ENCODE measurements around the gene GLRX.

GLRX gene

DNA sequence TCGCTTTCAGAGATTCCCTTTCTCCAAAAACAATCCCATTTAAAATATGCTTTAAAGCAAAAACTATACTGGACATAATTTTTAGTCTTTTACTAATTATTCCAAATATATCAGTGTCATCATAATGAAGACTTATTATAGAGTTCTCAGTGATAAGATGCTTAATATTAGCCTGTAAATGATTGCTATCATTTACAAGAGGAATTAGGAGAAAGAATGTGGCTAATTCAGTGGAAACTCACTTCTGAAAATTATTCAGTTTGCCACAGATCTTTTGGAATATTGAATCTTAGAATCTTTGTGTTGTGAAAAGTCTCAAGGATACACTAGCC is 24.7 kb upstream of the GLRX start:
- TF ChIP-seq, protein P1, sequence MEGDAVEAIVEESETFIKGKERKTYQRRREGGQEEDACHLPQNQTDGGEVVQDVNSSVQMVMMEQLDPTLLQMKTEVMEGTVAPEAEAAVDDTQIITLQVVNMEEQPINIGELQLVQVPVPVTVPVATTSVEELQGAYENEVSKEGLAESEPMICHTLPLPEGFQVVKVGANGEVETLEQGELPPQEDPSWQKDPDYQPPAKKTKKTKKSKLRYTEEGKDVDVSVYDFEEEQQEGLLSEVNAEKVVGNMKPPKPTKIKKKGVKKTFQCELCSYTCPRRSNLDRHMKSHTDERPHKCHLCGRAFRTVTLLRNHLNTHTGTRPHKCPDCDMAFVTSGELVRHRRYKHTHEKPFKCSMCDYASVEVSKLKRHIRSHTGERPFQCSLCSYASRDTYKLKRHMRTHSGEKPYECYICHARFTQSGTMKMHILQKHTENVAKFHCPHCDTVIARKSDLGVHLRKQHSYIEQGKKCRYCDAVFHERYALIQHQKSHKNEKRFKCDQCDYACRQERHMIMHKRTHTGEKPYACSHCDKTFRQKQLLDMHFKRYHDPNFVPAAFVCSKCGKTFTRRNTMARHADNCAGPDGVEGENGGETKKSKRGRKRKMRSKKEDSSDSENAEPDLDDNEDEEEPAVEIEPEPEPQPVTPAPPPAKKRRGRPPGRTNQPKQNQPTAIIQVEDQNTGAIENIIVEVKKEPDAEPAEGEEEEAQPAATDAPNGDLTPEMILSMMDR (IDR thresholded peaks at IDR 0.05), result peak; percentile 36
- H3K9me3 Mint-ChIP-seq, result no peaks in the 10 kb centered on the region
- H3K27ac Mint-ChIP-seq, result no peak overlapping the region
- peaks cover 3% of the 10 kb centered on the region for H3K27me3 Mint-ChIP-seq (ENCODE audit: low read depth, poor library complexity)
- no peaks in the 10 kb centered on the region for H3K36me3 Mint-ChIP-seq (ENCODE audit: low read depth)
- peaks cover 26% of the 10 kb centered on the region for H3K4me1 Mint-ChIP-seq
- H3K4me3 Mint-ChIP-seq, result no peak overlapping the region
- no peak for DNase-seq

DNA sequence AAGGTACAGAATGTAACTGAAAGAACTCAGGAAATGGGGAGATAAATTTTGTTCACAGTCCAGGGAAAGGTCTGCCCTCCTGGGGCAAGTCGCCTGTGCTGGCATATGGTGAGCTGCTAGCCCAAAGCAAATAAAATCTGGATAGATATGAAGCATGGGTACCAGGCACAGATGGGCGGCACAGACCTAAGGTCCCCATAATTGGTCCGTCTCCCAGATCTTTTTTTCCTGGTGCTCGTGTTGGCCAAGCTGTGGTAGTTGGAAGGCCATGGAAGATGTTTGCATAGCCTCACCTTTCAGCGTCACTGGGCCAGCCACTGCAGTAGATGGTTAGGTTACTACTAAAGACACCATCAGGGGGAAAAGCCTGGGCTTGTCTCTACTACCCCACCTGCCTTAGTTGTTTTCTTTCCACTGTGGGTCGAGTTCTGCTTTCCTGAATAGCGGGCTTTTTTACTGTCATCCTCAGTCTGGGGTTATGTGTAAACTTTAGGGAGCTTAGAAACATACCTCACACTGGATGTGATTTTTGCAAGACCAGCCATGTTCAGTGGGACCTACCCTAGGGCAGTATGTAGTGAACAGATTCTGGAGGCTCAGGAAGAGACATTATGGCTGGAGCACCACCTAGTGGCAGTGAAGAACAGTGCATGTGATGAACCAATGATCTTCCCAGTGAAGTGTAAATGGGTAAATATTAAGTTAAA is 24.2 kb upstream of the GLRX start:
- no peaks in the 10 kb centered on the region for H3K36me3 Mint-ChIP-seq (ENCODE audit: low read depth)
- no peak overlapping the region for H3K4me3 Mint-ChIP-seq
- H3K9me3 Mint-ChIP-seq, result no peaks in the 10 kb centered on the region
- H3K27ac Mint-ChIP-seq, result no peak overlapping the region
- DNase-seq, result peak; percentile 68
- H3K27me3 Mint-ChIP-seq (ENCODE audit: low read depth, poor library complexity), result peaks cover 3% of the 10 kb centered on the region
- peaks cover 26% of the 10 kb centered on the region for H3K4me1 Mint-ChIP-seq
- TF ChIP-seq, protein P1 (IDR thresholded peaks at IDR 0.05), result peak; percentile 92

DNA sequence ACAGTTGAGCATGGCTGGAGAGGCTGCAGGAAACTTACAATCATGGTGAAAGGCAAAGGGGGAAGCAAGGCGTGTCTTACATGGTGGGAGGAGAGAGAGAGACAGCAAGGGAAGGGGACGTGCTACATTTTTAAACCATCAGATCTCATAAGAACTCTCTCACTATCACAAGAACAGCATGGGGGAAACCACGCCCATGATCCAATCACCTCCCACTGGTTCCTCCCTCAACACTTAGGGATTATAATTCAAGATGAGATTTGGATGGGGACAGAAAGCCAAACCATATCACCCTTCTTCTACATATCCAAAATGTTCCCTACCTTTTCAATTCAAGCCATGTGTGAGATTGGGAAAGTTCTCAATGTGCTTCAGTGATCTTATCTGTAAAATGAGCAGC is 22.9 kb upstream of the GLRX start:
- Mint-ChIP-seq H3K27ac (no peak overlapping the region), H3K9me3 (no peaks in the 10 kb centered on the region)
- TF ChIP-seq, protein P1 (IDR thresholded peaks at IDR 0.05), result no peak

DNA sequence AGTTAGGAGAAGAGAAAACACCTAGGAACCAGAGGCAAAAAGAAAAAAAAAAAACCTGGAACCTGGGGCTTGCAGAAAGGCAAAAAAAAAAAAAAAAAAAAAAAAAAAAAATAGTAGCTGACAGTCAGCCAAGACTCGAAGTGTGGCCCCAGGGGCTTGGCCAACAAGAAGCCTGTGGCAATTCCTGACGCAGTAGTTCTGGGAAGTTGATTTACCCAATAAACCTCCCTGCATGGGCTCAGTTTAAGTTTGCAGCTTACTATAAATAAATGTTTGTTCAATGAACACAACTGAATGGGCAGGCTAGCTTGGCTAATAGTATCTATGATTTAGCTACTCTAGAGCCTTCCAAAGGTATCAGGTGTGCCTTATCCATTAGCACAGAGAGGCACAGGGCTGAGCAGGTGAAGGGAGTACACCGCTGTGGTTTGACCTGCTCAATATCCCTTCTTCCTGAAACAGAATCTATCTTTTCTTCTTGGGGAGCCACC is 21.3 kb upstream of the GLRX start:
- DNase-seq, result no peak
- Mint-ChIP-seq H3K36me3 (ENCODE audit: low read depth) (no peaks in the 10 kb centered on the region), H3K27me3 (ENCODE audit: low read depth, poor library complexity) (peaks cover 9% of the 10 kb centered on the region), H3K9me3 (no peaks in the 10 kb centered on the region), H3K4me1 (peaks cover 20% of the 10 kb centered on the region), H3K4me3 (no peak overlapping the region), H3K27ac (no peak overlapping the region)
- TF ChIP-seq, protein P1 (IDR thresholded peaks at IDR 0.05), result no peak

More for the DNA sequence above, 22.9 kb upstream of the GLRX start:
- peaks cover 5% of the 10 kb centered on the region for H3K27me3 Mint-ChIP-seq (ENCODE audit: low read depth, poor library complexity)
- H3K36me3 Mint-ChIP-seq (ENCODE audit: low read depth), result no peaks in the 10 kb centered on the region
- H3K4me3 Mint-ChIP-seq, result no peak overlapping the region
- peaks cover 22% of the 10 kb centered on the region for H3K4me1 Mint-ChIP-seq
- DNase-seq, result no peak

DNA sequence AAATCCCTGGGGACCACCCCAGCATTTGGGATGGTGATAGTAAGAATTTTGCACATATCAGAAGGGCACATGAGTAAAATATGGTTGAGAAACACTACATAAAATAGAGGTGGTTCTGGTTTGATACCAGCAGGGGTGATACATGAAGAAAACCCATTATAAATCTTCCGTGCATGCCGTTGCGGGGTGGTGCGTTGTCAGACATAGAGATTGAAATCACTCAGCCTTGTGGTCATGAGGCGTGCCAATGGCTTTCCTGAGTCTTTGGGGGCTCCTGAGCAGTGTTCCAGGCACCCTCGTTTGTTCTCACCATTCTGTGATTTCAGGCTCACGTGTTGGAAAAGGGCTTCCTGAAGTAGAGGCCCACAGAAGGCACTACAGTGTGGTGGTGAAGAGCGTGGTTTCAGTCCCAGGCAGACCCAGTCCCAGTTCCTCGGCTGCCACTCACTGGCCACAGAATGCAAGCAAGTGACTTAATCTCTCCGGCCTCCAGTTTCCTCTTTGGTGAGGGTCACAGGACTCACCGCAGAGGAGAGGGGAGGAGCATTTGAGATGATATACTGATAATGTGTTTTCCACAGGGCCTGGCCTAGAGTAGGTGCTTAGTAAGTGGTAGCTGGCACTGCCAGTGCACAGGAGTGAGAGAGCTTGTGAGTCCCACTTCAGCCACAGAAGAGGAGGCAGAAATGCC is 20.5 kb upstream of the GLRX start:
- Mint-ChIP-seq H3K27ac (no peak overlapping the region), H3K9me3 (no peaks in the 10 kb centered on the region), H3K27me3 (ENCODE audit: low read depth, poor library complexity) (peaks cover 9% of the 10 kb centered on the region), H3K4me3 (no peak overlapping the region), H3K4me1 (peaks cover 20% of the 10 kb centered on the region), H3K36me3 (ENCODE audit: low read depth) (no peaks in the 10 kb centered on the region)
- DNase-seq, result no peak
- TF ChIP-seq, protein P1 (IDR thresholded peaks at IDR 0.05), result no peak

All from nephron progenitor cell (in vitro differentiated cells).